ENCODE results near the gene METRN.

DNA sequence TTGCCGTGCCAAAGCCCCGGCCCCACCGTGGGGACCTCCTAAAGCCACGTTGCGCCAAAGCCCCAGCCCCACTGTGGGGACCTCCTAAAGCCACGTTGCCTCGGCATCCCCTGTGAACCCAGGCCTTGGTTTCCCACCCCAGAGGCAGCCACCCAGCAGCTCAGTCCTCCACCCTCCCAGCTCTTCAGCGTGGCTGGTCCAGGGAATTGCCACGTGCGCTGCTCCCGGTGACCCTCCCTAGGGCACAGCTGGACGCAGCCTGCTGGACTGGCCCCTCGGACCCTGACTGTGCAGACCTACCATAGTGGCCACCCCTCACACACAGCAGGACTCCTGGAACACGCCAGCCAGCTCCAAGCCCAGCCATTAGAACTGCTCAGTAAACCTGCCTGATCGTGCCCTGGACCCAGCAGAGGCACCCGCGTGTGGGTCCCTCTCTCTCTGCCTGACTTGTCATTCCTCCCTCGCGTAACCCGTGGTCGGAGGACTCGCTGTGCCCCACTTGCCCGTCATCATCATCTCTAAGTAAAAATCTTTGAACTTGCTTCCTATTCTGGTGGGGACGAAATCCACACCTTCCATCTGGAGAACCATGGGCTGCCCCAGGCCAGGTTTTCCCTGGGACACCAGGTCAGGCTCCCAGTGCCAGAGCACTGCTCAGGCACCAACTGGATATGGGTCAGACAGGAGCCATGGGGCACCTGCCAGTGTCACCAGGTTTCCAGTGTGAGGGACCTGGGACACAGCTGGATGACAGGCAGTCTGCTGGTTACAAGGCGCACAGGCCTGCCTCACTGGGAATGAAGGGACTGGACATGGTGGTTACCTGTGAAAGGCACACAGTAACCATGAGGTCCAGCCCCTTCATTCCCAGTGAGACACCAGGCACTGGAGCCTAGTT, 20.3 kb downstream of the METRN start:
- TF ChIP-seq, protein P1, sequence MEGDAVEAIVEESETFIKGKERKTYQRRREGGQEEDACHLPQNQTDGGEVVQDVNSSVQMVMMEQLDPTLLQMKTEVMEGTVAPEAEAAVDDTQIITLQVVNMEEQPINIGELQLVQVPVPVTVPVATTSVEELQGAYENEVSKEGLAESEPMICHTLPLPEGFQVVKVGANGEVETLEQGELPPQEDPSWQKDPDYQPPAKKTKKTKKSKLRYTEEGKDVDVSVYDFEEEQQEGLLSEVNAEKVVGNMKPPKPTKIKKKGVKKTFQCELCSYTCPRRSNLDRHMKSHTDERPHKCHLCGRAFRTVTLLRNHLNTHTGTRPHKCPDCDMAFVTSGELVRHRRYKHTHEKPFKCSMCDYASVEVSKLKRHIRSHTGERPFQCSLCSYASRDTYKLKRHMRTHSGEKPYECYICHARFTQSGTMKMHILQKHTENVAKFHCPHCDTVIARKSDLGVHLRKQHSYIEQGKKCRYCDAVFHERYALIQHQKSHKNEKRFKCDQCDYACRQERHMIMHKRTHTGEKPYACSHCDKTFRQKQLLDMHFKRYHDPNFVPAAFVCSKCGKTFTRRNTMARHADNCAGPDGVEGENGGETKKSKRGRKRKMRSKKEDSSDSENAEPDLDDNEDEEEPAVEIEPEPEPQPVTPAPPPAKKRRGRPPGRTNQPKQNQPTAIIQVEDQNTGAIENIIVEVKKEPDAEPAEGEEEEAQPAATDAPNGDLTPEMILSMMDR (IDR thresholded peaks at IDR 0.05), result no peak
- TF ChIP-seq POLR2AphosphoS5 (IDR thresholded peaks at IDR 0.05), result no peak
